Retinal pigment epithelial cell (primary cell): ENCODE results near the gene TSPEAR.

ENCODE experiments used
- DNase-seq: peaks from one replicate; pipeline ENCODE4 v3.0.0-alpha.2; 2010; ENCODE audit warnings: low read depth
- H3K4me3 ChIP-seq: 2 replicates; pipeline ENCODE4 v1.5.1; 2011; ENCODE audit warnings: mild to moderate bottlenecking, low read length, control low read depth, moderate library complexity
- CTCF ChIP-seq: conservative IDR thresholded peaks from 2 replicates; pipeline ENCODE4 v1.5.1; 2011; ENCODE audit warnings: low read depth, low read length, control low read depth, inconsistent platforms

The TSPEAR gene

GRCh38 chr21:44727757-44728156, 16.4 kb upstream of the TSPEAR start:
- no peak overlapping the region for H3K4me3 ChIP-seq
- DNase-seq: no peak
- TF ChIP-seq CTCF: no peak

- no peak for TF ChIP-seq CTCF
- DNase-seq: no peak
- no peak overlapping the region for H3K4me3 ChIP-seq
Observed at GRCh38 chr21:44727321-44727720, 15.9 kb upstream of the TSPEAR start.

GRCh38 chr21:44726826-44727225, 15.5 kb upstream of the TSPEAR start:
- no peak for DNase-seq
- no peak for TF ChIP-seq CTCF
- no peak overlapping the region for H3K4me3 ChIP-seq

- no peak for DNase-seq
- no peak overlapping the region for H3K4me3 ChIP-seq
- no peak for TF ChIP-seq CTCF
Observed at GRCh38 chr21:44724926-44725325, 13.6 kb upstream of the TSPEAR start.

- TF ChIP-seq CTCF: no peak
- no peak for DNase-seq
- H3K4me3 ChIP-seq: no peak overlapping the region
Observed at GRCh38 chr21:44724196-44724595, 12.8 kb upstream of the TSPEAR start.

- H3K4me3 ChIP-seq: no peak overlapping the region
- no peak for TF ChIP-seq CTCF
- no peak for DNase-seq
Observed at GRCh38 chr21:44723177-44724131, 12.1 kb upstream of the TSPEAR start.

GRCh38 chr21:44722731-44723130, 11.4 kb upstream of the TSPEAR start:
- H3K4me3 ChIP-seq: no peak overlapping the region
- no peak for TF ChIP-seq CTCF
- DNase-seq: no peak
